Activated T-cell treated with anti-CD3 and anti-CD28 coated beads for 24 hours (primary cell): ENCODE data around the gene TRH.
"Not testable (repeated sequence)": the region's sequence is repeated elsewhere in the genome, so short reads cannot be mapped to it uniquely, and the experiment has no call there.

Experiments used
- DNase-seq: peaks from one replicate; pipeline ENCODE4 v3.0.0-alpha.2; 2020; ENCODE audit warnings: low read depth

Gene TRH

DNA sequence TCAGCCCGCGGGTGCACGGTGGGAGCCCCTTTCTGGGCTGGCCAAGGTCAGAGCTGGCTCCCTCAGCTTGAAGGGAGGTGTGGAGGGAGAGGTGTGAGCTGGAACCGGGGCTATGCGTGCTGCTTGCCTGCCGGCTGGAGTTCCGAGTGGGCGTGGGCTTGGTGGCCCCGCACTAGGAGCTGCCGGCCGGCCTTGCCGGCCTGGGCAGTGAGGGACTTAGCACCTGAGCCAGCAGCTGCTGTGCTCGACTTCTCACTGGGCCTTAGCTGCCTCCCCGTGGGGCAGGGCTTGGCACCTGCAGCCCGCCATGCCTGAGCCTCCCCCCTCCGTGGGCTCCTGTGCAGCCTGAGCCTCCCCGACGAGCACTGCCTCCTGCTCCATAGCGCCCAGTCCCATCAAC is 36.0 kb downstream of the TRH start:
- no peak for DNase-seq

DNA sequence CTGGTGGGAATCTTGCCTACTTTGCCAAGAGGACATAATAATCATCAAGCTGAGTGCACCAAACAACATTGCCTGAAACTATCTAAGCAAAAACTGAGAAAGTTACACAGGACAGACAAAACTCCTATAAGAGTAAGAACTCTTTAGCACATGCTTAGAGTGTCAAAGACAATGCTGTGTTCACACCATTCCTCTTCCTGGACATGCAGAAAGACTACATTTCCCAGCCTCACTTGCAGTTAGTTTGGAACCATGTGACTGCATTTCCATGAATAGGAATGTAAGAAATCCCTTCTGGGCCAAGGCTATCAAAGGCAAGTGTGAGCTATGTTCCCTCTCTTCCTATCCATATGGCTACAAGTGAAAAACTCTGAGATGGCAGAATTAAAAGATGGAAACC is 37.6 kb downstream of the TRH start:
- not testable (repeated sequence) for DNase-seq

DNA sequence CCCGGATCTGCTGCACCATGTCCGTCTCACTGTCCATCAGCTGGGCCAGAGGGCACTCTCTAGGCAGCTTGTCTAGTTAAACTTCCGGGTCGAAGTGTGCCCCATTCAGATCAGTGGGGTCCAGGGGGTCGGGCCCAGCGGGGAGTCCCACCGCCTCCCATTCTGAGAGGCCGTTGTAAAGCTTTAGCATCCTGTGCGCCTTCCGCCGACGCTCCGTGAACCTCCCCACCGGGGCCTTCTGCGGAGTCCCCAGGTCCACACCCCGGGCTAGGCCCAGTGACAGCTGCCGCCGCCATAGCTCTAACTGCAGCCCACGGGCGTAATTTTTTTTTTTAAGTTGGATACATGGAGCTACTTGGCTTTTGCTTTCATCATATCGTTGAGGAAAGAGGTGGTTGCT is 38.7 kb downstream of the TRH start:
- DNase-seq, result not testable (repeated sequence)

DNA sequence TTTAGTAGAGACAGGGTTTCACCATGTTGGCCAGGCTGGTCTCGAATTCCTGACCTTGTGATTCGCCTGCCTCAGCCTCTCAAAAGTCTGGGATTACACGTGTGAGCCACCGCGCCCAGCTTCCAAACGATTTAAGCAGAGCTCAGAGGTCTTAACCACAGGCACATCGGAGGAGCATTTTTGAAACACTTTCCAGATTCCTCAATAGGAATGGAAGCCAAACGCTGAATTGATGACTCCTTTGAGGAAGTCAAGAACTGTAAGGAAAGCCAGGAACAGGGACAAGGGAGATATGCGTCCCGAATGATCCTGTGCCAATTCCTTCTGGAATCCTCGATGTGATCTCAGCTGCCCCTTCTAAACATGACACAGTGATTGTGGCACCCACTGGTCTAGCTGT is 40.0 kb downstream of the TRH start:
- DNase-seq, result no peak

DNA sequence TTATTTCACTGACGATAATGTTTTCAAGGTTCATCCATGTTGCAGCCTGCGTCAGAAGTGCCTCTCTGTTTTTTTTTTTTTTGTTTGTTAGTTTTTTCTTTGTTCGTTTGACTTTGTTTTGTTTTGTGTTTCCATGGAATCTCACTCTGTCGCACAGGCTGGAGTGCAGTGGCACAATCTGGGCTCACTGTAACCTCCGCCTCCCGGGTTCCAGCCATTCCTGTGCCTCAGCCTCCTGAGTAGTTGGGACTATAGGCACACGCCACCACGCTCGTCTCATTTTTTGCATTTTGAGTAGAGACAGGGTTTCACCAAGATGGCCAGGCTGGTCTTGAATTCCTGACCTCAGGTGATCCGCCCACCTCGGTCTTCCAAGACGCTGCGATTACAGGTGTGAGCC is 43.1 kb downstream of the TRH start:
- not testable (repeated sequence) for DNase-seq

DNA sequence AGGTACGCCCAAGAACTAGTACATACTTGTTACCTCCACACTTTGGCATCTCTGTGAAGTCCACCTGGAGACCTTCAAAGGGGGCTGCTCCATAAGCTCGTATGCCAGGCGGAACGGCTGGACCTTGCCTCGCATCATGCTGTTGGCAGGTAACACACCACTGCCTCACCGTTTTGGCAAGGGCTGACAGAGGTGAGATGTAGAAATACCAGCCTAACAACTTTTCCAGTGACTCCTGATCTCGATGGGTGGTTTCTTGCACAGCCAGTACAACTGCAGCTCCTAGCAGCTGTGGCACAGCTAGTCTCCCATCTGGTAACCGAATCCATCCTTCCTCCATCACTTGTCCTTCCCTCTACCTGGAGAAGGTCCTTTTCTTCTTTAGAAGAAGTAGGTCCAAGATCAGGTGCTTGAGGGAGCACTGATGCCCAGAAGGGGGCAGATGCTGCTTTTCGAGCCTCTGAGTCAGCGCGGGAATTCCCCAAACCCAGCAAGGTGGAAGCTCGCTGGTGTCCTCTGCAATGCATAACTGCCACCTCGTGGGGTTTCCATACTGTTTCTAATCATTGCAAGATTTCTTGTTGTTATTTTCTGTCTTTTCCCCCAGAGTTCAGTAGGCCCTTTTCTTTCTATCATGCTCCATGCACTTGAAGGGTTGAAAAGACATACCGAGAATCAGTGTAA is 51.8 kb downstream of the TRH start:
- DNase-seq, result not testable (repeated sequence)

DNA sequence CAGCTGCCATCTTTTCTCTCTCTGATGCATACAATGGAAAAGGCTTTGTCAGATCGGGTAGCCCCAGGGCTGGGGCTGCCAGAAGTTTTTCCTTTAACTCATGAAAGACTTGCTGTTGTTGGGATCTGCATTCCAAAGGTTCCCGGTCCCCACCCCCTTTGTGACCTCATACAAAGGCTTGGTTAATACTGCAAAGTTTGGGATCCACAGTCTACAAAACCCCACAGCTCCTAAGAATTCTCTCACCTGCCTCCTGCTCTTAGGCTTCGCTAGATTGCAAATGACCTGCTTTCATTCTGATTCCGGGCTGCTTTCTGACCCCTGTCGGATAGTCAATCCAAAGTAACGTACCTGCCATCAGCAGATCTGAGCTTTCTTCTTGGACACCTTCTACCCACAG is 52.9 kb downstream of the TRH start:
- not testable (repeated sequence) for DNase-seq
